Naive B cell (primary cell): Measurements from ENCODE around the gene SMO. TPM values are rescaled to one million over a fixed set of nuclear protein-coding genes. Genes with fewer than 3 reads are reported as not detected.
"Not testable (repeated sequence)": the region's sequence is repeated elsewhere in the genome, so short reads cannot be mapped to it uniquely, and the experiment has no call there.

Experiments
- ATAC-seq, 2 donors: fragments of 150-1000 bp; cut with Tn5 transposase; 2 replicates each; pipeline ENCODE4 v1.10.0; 2021; ENCODE audit warnings: low read depth in 2 of 2, mild to moderate bottlenecking in 2 of 2, moderate library complexity in 2 of 2
- DNase-seq: peaks from one replicate; pipeline ENCODE4 v3.0.0; 2022
- H3K27ac Mint-ChIP-seq, 6 donors: one replicate each; pipeline ENCODE4 v1.8.0; 2020 to 2022; ENCODE audit warnings: mild to moderate bottlenecking in 6 of 6, mixed read lengths in 6 of 6, moderate library complexity in 5 of 6, inconsistent platforms in 2 of 6
- H3K27me3 Mint-ChIP-seq, 3 donors: one replicate each; pipeline ENCODE4 v1.8.0; 2021 to 2022; ENCODE audit warnings: mixed read lengths in 3 of 3, mild to moderate bottlenecking in 1 of 3
- H3K36me3 Mint-ChIP-seq, 2 donors: one replicate each; pipeline ENCODE4 v1.8.0; 2020 to 2022; ENCODE audit warnings: mixed read lengths in 2 of 2, inconsistent platforms in 1 of 2, mild to moderate bottlenecking in 1 of 2
- H3K4me1 Mint-ChIP-seq, 3 donors: one replicate each; pipeline ENCODE4 v1.8.0; 2020 to 2022; ENCODE audit warnings: mixed read lengths in 3 of 3, inconsistent platforms in 1 of 3, mild to moderate bottlenecking in 1 of 3, moderate library complexity in 1 of 3
- H3K4me3 Mint-ChIP-seq, 8 donors: one replicate each; pipeline ENCODE4 v1.8.0; 2020 to 2022; ENCODE audit warnings: mild to moderate bottlenecking in 8 of 8, mixed read lengths in 8 of 8, moderate library complexity in 8 of 8, inconsistent platforms in 2 of 8
- H3K9me3 Mint-ChIP-seq, 7 donors: one replicate each; pipeline ENCODE4 v1.8.0; 2020 to 2022; ENCODE audit warnings: mixed read lengths in 7 of 7, mild to moderate bottlenecking in 5 of 7, inconsistent platforms in 2 of 7, moderate library complexity in 1 of 7
- polyA plus RNA-seq, 6 donors: library from polyadenylated mRNA; unstranded; fragments of 300-500 nt; fragmentation: Illumina TruSeq; gene quantifications; one replicate each; pipeline ENCODE4 v1.2.3, GENCODE V29; 2021; ENCODE audit warnings: low read depth in 6 of 6

Gene SMO
- polyA plus RNA-seq, 6 donors from 2014 or later, result 0.14 TPM; not detected in 5

GRCh38 chr7:129205126-129205818 is 16.8 kb downstream of the SMO start:
- DNase-seq (no peak), ATAC-seq (peak in 1 of 2 donors; percentile 20)
- Mint-ChIP-seq H3K27me3 (no peaks in the 10 kb centered on the region), H3K9me3 (no peaks in the 10 kb centered on the region), H3K4me1 (peaks cover 0 to 2% (median under 1%) of the 10 kb centered on the region in 3 donors), H3K27ac (peak overlapping the region in 2 of 6 donors; percentile 66 to 86), H3K4me3 (no peak overlapping the region), H3K36me3 (no peaks in the 10 kb centered on the region)

GRCh38 chr7:129205987-129206785 is 17.8 kb downstream of the SMO start:
- Mint-ChIP-seq H3K4me3 (no peak overlapping the region), H3K27me3 (no peaks in the 10 kb centered on the region), H3K9me3 (no peaks in the 10 kb centered on the region), H3K4me1 (peaks cover 0 to 7% (median 4%) of the 10 kb centered on the region in 3 donors), H3K36me3 (no peaks in the 10 kb centered on the region), H3K27ac (peak overlapping the region in 2 of 6 donors; percentile 6 to 9)
- DNase-seq (no peak), ATAC-seq (no peak)

GRCh38 chr7:129208667-129209066 is 20.2 kb downstream of the SMO start:
- Mint-ChIP-seq H3K27me3 (no peaks in the 10 kb centered on the region), H3K36me3 (no peaks in the 10 kb centered on the region), H3K9me3 (no peaks in the 10 kb centered on the region), H3K4me1 (peaks cover 0 to 7% (median 4%) of the 10 kb centered on the region in 3 donors), H3K4me3 (no peak overlapping the region), H3K27ac (peak overlapping the region in 2 of 6 donors; percentile 21 to 23)
- ATAC-seq (no peak), DNase-seq (no peak)

GRCh38 chr7:129209067-129209926 is 20.9 kb downstream of the SMO start:
- Mint-ChIP-seq H3K36me3 (no peaks in the 10 kb centered on the region), H3K27me3 (no peaks in the 10 kb centered on the region), H3K27ac (peak overlapping the region in 2 of 6 donors; percentile 16 to 84), H3K4me3 (no peak overlapping the region), H3K4me1 (peaks cover 0 to 11% (median 4%) of the 10 kb centered on the region in 3 donors), H3K9me3 (no peaks in the 10 kb centered on the region)
- DNase-seq (no peak), ATAC-seq (no peak)

GRCh38 chr7:129210256-129210988 is 22.0 kb downstream of the SMO start:
- Mint-ChIP-seq H3K27me3 (no peaks in the 10 kb centered on the region), H3K36me3 (no peaks in the 10 kb centered on the region), H3K4me3 (no peak overlapping the region), H3K4me1 (peaks cover 0 to 11% (median 4%) of the 10 kb centered on the region in 3 donors), H3K27ac (peak overlapping the region in 2 of 6 donors; percentile 44 to 77), H3K9me3 (no peaks in the 10 kb centered on the region)
- peak; percentile 71 for DNase-seq
- ATAC-seq, result peak; percentile 92 to 95

GRCh38 chr7:129210989-129211312 is 22.5 kb downstream of the SMO start:
- ATAC-seq, result no peak
- Mint-ChIP-seq H3K27ac (peak overlapping the region in 2 of 6 donors; percentile 44 to 77), H3K4me1 (peaks cover 0 to 11% (median 4%) of the 10 kb centered on the region in 3 donors), H3K27me3 (no peaks in the 10 kb centered on the region), H3K9me3 (no peaks in the 10 kb centered on the region), H3K36me3 (no peaks in the 10 kb centered on the region), H3K4me3 (no peak overlapping the region)
- DNase-seq, result no peak

- Mint-ChIP-seq H3K4me3 (no peak overlapping the region), H3K36me3 (no peaks in the 10 kb centered on the region), H3K9me3 (no peaks in the 10 kb centered on the region), H3K4me1 (peaks cover 0 to 11% (median 4%) of the 10 kb centered on the region in 3 donors), H3K27me3 (no peaks in the 10 kb centered on the region), H3K27ac (peak overlapping the region in 1 of 6 donors; percentile 78)
- no peak for ATAC-seq
- DNase-seq, result no peak
Measured at GRCh38 chr7:129212126-129212525, 23.7 kb downstream of the SMO start.

- ATAC-seq (no peak), DNase-seq (no peak)
- peaks cover 0 to 11% (median 4%) of the 10 kb centered on the region in 3 donors for H3K4me1 Mint-ChIP-seq
- no peak overlapping the region for H3K4me3 Mint-ChIP-seq
- no peaks in the 10 kb centered on the region for H3K9me3 Mint-ChIP-seq
- H3K36me3 Mint-ChIP-seq, result no peaks in the 10 kb centered on the region
- no peak overlapping the region for H3K27ac Mint-ChIP-seq
- H3K27me3 Mint-ChIP-seq, result peaks cover 0 to under 1% (median 0%) of the 10 kb centered on the region in 3 donors
Measured at GRCh38 chr7:129212596-129212995, 24.2 kb downstream of the SMO start.

- H3K4me3 Mint-ChIP-seq, result peak overlapping the region in 1 of 8 donors; percentile 2
- H3K9me3 Mint-ChIP-seq, result no peaks in the 10 kb centered on the region
- H3K27me3 Mint-ChIP-seq, result peaks cover 0 to 8% (median 0%) of the 10 kb centered on the region in 3 donors
- peaks cover 0 to 11% (median 7%) of the 10 kb centered on the region in 3 donors for H3K4me1 Mint-ChIP-seq
- ATAC-seq (no peak), DNase-seq (no peak)
- H3K36me3 Mint-ChIP-seq, result no peaks in the 10 kb centered on the region
- H3K27ac Mint-ChIP-seq, result peak overlapping the region in 2 of 6 donors; percentile 47 to 80
Measured at GRCh38 chr7:129213828-129214227, 25.4 kb downstream of the SMO start.

- not testable (repeated sequence) for H3K4me3 Mint-ChIP-seq, H3K27ac Mint-ChIP-seq, H3K36me3 Mint-ChIP-seq, H3K4me1 Mint-ChIP-seq, DNase-seq, ATAC-seq, H3K27me3 Mint-ChIP-seq, H3K9me3 Mint-ChIP-seq
Measured at GRCh38 chr7:129215691-129216090, 27.3 kb downstream of the SMO start.

GRCh38 chr7:129216101-129216715 is 27.8 kb downstream of the SMO start:
- not testable (repeated sequence) for H3K4me1 Mint-ChIP-seq, H3K27me3 Mint-ChIP-seq, H3K36me3 Mint-ChIP-seq, H3K27ac Mint-ChIP-seq, ATAC-seq, H3K9me3 Mint-ChIP-seq, DNase-seq, H3K4me3 Mint-ChIP-seq

- H3K27me3 Mint-ChIP-seq, H3K4me3 Mint-ChIP-seq, H3K4me1 Mint-ChIP-seq, ATAC-seq, H3K9me3 Mint-ChIP-seq, H3K36me3 Mint-ChIP-seq, H3K27ac Mint-ChIP-seq, DNase-seq: not testable (repeated sequence)
Measured at GRCh38 chr7:129216821-129217416, 28.5 kb downstream of the SMO start.
